GM19025 (cell line): ENCODE data around the gene UNC45A.

ENCODE experiments used
- ATAC-seq: cut with Tn5 transposase; IDR thresholded peaks from one replicate; pipeline ENCODE4 v1.9.1; 2021; ENCODE audit warnings: mild to moderate bottlenecking, low read depth, moderate library complexity; ENCODE audit not compliant: unreplicated experiment

UNC45A gene

DNA sequence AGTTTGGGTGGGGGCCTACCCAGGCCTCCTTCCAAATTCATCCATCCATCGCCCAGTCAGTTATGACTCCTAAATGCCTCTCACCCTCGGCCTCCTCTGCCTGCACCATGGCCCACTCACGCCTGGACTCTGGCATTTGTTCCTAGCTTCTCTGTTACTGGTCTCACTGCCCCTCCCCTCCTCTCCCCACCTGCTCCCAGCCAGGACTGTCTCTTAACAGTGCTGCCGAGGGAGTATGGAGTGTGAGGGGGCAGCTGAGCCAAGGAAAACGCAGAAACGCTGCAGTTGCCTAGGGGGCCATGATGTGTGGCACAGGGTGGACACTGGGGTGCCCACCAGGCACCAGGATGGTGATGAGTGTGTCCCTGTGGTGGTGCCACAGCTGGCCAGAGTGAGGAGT, 22.7 kb downstream of the UNC45A start:
- no peak for ATAC-seq

DNA sequence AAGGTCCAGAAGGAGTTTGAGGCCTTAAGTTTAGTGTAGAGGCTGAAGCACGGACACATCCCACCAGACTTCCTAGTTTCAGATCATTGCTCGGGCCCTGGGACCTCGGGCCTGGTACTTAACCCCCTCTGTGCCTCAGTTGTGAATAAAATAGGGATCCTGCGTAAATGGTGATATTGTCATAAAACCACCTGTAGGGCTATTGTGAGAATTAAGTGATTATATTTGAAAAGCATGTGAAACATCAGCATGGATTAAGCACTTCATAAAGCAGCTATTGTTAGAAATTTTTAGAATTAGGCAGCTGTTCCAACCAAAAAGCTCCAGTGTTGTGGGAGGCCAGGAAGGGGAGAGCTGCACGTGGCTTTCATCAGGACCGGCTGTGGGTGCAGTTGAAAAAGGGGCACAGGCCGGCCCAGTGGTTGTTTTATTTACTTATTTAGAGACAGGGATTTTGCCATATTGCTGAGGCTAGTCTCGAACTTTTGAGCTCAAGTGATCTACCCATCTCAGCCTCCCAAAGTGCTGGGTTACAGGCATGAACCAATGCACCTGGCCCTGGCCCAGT, 24.0 kb downstream of the UNC45A start:
- ATAC-seq = no peak

DNA sequence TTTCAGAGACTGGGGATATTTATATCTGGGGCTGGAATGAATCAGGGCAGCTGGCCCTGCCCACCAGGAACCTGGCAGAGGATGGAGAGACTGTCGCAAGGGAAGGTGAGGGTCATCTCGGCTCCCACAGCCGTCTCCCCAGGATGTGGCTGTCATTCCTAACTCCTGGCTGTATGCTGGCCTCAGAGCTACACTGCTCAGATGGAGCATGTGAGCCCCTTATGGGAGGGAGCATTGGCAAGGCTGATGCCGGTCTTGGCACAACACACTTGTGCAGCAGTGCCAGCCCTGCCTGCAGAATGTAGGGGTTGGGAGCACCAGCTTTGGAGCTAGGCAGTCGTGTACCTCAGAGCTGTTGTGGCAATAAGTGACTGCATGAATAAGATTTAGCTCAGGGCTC, 24.8 kb downstream of the UNC45A start:
- ATAC-seq = no peak

GRCh38 chr15:90960298-90961091, 25.4 kb downstream of the UNC45A start:
- no peak for ATAC-seq

- no peak for ATAC-seq
These were observed 26.9 kb downstream of the UNC45A start for GRCh38 chr15:90962021-90962420.

DNA sequence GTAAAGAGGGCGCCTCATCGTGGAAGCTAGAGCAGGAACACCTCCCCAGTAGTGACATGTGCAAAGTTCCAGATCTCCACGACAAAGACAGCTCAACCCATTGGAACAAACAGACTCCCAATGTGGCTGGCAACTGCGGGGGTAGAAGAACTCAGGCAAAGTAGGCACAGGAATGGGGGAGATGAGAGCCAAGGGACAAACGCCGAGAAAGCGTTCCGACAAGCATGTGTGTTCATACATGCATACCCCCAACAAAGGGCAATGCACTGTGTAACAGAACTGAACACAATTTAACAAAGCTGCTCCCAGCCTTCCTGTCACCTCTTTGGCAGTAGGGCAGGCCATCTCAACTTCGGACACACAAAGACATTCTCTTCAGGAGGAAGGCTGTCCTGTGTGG, 31.2 kb downstream of the UNC45A start:
- no peak for ATAC-seq

- no peak for ATAC-seq
These were observed 32.1 kb downstream of the UNC45A start for GRCh38 chr15:90967206-90967605.

- no peak for ATAC-seq
These were observed 33.3 kb downstream of the UNC45A start for GRCh38 chr15:90968434-90968833.

DNA sequence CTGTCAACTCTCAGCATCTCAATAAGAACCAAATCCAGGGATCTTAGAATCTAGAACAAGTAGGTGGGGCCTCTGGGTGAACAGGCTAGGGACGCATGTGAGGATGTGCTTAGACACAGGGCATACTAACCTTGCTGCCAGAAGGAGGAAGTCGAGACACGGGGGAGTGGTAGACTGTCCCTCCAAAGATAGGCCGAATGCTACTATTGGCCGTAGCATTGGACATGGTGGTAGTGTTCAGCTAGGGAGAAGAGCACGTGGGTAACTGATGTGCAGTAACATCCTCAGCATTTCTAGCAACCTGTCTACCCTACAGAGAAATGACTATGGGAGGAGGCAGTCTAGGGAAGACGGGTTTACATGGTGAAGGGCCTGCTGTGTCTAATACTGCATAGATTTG, 35.2 kb downstream of the UNC45A start:
- no peak for ATAC-seq

- ATAC-seq = no peak
These were observed 37.0 kb downstream of the UNC45A start for GRCh38 chr15:90972133-90972532.

DNA sequence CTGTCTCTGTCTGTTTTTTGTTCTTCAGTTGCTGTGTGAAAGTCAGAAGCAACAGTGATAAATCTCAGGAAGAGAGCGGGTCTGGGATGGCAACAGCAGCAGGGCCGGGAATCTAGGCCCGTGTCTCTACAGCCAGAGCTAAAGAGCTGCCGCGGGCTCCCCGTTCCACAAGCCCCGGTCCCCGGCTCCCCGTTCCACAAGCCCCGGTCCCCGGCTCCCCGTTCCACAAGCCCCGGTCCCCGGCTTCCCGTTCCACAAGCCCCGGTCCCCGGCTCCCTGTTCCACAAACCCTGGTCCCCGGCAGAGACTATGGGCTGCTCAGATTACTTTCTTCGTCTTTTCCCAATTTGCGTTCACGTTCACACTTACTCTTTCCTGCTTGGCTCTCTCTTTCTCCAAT, 39.1 kb downstream of the UNC45A start:
- ATAC-seq = no peak

DNA sequence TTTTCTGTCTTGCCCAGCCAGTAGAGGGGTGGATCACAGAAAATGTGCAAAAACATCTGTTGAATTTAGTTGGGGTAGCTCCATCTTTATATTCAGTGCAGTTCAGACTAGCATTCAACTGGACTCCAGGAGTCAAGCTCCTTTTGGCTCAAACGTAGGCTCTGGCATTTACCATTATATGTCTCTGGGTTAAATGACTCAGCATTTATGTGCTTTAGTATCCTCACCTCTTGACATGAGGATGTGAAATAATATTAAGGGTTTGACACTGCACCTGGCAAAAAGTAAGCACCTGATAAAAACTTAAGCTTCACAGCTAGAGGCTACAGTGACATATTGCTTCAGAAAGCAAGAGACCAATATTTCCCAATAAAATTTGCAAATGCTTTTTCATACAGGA, 44.5 kb downstream of the UNC45A start:
- no peak for ATAC-seq

DNA sequence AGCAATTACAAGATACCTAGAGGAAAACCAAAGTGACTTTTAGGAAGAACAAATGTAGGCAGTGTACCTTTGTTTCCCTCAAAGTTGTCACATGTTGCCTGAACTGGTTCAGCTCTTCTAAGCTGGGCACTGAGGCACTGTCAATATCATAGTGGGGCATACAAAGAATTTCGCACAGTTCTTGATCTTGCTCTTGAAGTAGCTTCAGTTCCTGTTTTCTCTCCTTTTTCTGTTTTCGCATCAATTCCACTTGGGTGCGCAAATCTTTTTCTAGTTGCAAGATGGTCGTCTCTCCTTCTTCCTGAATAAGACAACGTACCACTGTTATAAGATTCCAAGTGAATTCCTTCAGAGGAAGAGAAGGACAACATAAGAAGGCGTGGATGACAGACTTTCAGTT, 46.6 kb downstream of the UNC45A start:
- ATAC-seq = peak; percentile 63

DNA sequence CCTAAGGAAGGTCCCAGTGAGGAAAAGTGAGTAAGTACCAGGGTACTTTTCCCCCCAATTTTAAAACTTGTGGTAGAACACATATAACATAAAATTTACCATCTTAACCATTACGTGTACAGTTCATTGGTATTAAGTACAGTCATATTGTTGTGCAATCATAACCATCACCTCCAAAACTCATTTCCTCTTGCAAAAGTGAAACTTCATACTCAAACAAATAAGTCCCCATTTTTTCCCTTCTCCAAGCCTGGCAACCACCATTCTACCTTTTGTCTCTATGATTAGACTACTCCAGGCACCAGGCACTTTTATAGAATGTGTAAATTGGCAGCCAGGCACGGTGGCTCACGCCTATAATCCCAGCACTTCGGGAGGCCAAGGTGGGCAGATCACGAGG, 47.0 kb downstream of the UNC45A start:
- ATAC-seq = peak; percentile 22

DNA sequence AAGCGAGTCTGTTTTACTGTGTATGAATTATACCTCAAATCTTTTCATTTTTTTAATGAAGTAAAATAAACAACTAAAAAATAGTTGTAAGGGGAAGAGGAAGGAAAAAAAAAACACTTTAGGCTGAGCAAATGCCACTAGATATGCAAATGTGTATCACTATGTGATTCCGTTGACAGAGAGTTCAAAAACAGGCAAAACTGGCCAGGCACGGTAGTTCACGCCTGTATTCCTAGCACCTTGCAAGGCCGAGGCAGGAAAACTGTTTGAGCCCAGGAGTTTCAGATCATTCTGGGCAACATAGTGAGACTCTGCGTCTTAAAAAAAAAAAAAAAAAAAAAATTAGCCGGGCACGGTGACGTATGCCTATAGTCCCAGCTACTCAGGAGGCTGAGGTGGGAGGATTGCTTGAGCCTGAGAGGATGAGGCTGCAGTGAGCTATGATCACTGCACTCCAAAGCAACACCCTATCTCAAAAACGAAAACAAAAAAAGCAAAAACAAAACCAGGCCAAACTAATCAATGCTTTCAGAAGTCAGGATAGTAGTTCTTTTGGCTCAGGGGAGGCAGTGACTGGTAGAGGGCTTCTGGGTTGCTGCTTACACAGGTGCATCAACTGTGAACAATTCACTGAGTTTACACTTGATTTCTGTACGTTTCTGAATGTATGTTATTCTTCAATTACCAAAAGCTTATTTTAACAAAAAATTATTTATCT, 51.9 kb downstream of the UNC45A start:
- ATAC-seq = no peak

DNA sequence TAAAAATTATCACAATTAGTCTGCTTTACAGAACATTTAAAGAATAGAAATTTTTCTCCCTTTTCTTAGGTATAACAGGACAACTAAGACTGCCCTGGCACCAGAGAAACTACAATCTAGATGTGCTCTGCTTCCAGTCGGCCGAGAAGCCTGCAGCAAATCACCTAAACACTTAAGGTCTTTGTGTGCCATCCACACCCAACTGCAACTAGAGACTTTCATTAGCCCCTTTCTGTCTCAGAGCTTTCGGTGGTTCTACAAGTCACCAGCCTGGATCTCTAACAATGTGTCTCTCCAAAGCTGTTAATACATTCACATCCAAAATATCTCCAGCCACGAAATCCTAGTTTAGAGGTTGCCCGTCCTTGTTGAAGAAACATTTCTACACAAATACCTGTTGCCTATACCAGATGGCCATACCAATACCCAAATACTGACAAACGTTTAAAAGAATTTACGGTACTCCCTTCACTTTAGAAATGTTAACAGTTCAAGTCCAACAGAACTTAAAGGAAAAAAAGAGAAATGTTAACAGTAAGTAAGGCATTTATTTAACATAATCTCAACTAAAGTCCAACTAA, 52.6 kb downstream of the UNC45A start:
- no peak for ATAC-seq

GRCh38 chr15:90988296-90988695, 53.2 kb downstream of the UNC45A start:
- no peak for ATAC-seq

GRCh38 chr15:90989040-90989768, 54.1 kb downstream of the UNC45A start:
- no peak for ATAC-seq

DNA sequence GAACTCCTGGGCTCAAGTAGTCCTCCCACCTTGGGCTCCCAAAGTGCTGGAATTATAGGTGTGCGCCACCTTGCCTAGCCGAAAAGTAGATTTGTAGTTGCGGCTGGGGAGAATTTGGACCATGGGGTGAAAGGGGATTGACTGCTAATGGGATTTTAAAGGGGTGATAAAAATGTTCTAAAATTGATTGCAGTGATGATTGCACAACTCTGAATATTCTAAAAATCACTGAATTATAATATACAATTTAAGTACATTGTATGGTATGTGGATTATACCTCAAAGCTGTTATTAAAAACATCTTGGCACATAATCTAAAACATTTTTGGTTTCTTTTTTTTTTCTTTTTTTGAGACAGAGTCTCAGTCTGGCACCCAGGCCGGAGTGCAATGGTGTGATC, 55.4 kb downstream of the UNC45A start:
- no peak for ATAC-seq

DNA sequence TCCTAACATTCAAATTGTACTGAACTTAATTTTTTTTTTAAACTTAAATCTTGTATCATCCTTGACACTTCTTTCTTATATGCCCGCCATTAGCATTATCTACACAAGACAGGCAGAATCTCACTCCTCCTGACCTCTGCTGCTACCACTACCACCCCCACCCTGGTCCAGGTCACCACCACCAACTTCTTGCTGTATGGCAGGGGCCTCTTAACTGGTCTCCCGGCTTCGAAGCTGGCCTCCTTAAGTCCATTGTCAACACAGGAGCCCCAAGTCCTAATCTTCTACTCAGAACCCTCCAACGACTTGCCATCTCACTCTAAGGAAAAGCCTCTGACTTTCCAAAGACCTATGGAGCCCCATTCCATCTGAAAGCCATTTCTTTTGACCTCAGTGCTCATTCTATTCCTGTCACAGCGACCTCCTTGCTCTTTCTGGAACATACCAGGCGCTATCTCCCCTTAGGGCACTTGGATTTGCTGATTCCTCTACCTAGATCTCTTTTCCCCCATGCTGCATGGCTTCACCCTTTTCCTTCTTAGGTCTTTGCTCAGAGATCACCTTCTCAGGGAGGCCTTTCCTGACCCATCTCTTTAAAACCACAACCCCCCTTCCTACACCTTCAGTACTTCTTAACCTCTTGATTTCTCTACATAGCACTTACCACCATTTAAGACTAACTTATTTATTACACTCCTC, 56.7 kb downstream of the UNC45A start:
- no peak for ATAC-seq
